HepG2 (cell line): Measurements from ENCODE around the gene RAPGEF5. TPM values are rescaled to one million over a fixed set of nuclear protein-coding genes. Genes with fewer than 3 reads are reported as not detected.

Experiments
- ATAC-seq: fragments of 200-7000 bp; cut with Tn5 transposase; 3 replicates; pipeline ENCODE4 v1.9.1; 2020; ENCODE audit warnings: mild to moderate bottlenecking, moderate library complexity
- BruUV-seq: library from RNA; stranded (reverse); fragments of 400-500 nt; replicated peaks from 2 replicates; lab custom pipeline; 2021; lab: Mats Ljungman, UMichigan
- CTCF ChIA-PET: fragments of 300-600 bp; formaldehyde crosslinking; extraction: SDS; loops from one replicate; lab custom pipeline; 2021; ENCODE audit warnings: low total read pairs, inconsistent platforms, low intra/inter-chr PET ratio; lab: Yijun Ruan, JAX
- POLR2A ChIA-PET: fragments of 350-600 bp; sonication (Branson Sonifier 250); formaldehyde crosslinking; loops from one replicate; lab custom pipeline; 2020; ENCODE audit warnings: antibody characterized with exemption, inconsistent platforms; lab: Yijun Ruan, JAX
- DNase-seq: peaks from one replicate; pipeline ENCODE4 v3.0.0-alpha.2; 2015; ENCODE audit warnings: low spot score
- FAIRE-seq: peaks from 3 replicates; lab custom pipeline; 2011; peaks lifted over from hg19 to GRCh38; lab: Jason Lieb, UNC
- H2AFZ ChIP-seq: one replicate; pipeline ENCODE4 v1.6.1; 2011; ENCODE audit warnings: low read length, inconsistent platforms
- H3K27ac ChIP-seq: fragments of 300-600 bp; 3 replicates; pipeline ENCODE4 v1.8.0; 2011; ENCODE audit warnings: mixed run types, mild to moderate bottlenecking, mixed read lengths, low read length, inconsistent platforms; ENCODE audit not compliant: insufficient read depth; ENCODE audit errors: extremely low read length
- H3K27me3 ChIP-seq, 2 experiments: fragments of 200-600 bp in 1 of 2; 2 replicates in 1 of 2; 3 replicates in 1 of 2; pipeline versions ENCODE4 v1.6.0 to v1.8.0; 2011; ENCODE audit warnings: low read length in 2 of 2, mild to moderate bottlenecking in 2 of 2, moderate library complexity in 2 of 2, inconsistent platforms in 1 of 2; ENCODE audit not compliant: insufficient read depth in 2 of 2, control insufficient read depth in 1 of 2
- H3K36me3 ChIP-seq, 2 experiments: fragments of 200-600 bp in 1 of 2; replicated peaks in 1 of 2; 2 replicates in 1 of 2; 3 replicates in 1 of 2; pipeline versions ENCODE4 v1.5.1 to v1.8.0; 2011; ENCODE audit warnings: low read length in 2 of 2, inconsistent platforms in 1 of 2; ENCODE audit not compliant: insufficient read depth in 2 of 2, control insufficient read depth in 1 of 2
- H3K4me1 ChIP-seq: 2 replicates; pipeline ENCODE4 v1.5.1; 2012; ENCODE audit warnings: low read length, inconsistent platforms; ENCODE audit not compliant: insufficient read depth
- H3K4me2 ChIP-seq: 2 replicates; pipeline ENCODE4 v1.6.0; 2011; ENCODE audit warnings: low read depth, low read length, inconsistent platforms
- H3K4me3 ChIP-seq, 3 experiments: fragments of 200-600 bp in 1 of 3; sonication (generic), shearing (Covaris generic) in 1 of 3; replicated peaks in 1 of 3; 2 replicates each; pipeline ENCODE4 v1.5.1; 2011 to 2016; ENCODE audit warnings: low read length in 3 of 3, inconsistent platforms in 2 of 3, low read depth in 2 of 3, mild to moderate bottlenecking in 2 of 3, control low read depth in 1 of 3, mixed read lengths in 1 of 3; ENCODE audit not compliant: insufficient read depth in 1 of 3
- H3K79me2 ChIP-seq: one replicate; pipeline ENCODE4 v1.6.1; 2011; ENCODE audit warnings: low read length, inconsistent platforms; ENCODE audit not compliant: insufficient read depth
- H3K9ac ChIP-seq: 2 replicates; pipeline ENCODE4 v1.6.0; 2011; ENCODE audit warnings: mild to moderate bottlenecking, low read depth, low read length, inconsistent platforms; ENCODE audit not compliant: insufficient read depth
- H3K9me3 ChIP-seq: 2 replicates; pipeline ENCODE4 v1.5.1; 2012; ENCODE audit warnings: mild to moderate bottlenecking, low read length
- H4K20me1 ChIP-seq: 2 replicates; pipeline ENCODE4 v1.6.0; 2011; ENCODE audit warnings: inconsistent platforms, mild to moderate bottlenecking, low read length, moderate library complexity; ENCODE audit not compliant: insufficient read depth
- AHDC1 ChIP-seq: sonication (generic); formaldehyde crosslinking; IDR thresholded peaks from 2 replicates; pipeline ENCODE4 v1.5.1; 2020; ENCODE audit warnings: mild to moderate bottlenecking, missing genetic modification reagents, borderline replicate concordance
- CBX5 ChIP-seq: sonication (generic); formaldehyde crosslinking; IDR thresholded peaks from 2 replicates; pipeline ENCODE4 v1.4.0; 2020; ENCODE audit warnings: missing genetic modification reagents, borderline replicate concordance
- FOXC1 ChIP-seq: sonication (generic); formaldehyde crosslinking; IDR thresholded peaks from 2 replicates; pipeline ENCODE4 v1.8.0; 2022; ENCODE audit warnings: mild to moderate bottlenecking, missing genetic modification reagents, borderline replicate concordance
- FOXP1 ChIP-seq, 2 experiments: fragments of 450-650 bp in 1 of 2; IDR thresholded peaks; 2 replicates each; pipeline ENCODE4 v1.6.1; 2017 to 2018; ENCODE audit warnings: antibody characterized with exemption in 1 of 2
- KDM1A ChIP-seq: IDR thresholded peaks from 2 replicates; pipeline ENCODE4 v1.6.1; 2016; ENCODE audit warnings: missing compliant biosample characterization
- NR0B2 ChIP-seq: sonication (generic); formaldehyde crosslinking; IDR thresholded peaks from 2 replicates; pipeline ENCODE4 v1.4.0; 2020; ENCODE audit warnings: mild to moderate bottlenecking, missing genetic modification reagents
- NR2C2 ChIP-seq: sonication (generic); formaldehyde crosslinking; IDR thresholded peaks from 2 replicates; pipeline ENCODE4 v1.4.0; 2020; ENCODE audit warnings: missing genetic modification reagents, mild to moderate bottlenecking, moderate library complexity, borderline replicate concordance
- PRPF4 ChIP-seq: fragments of 200-400 bp; formaldehyde crosslinking; IDR thresholded peaks from 2 replicates; pipeline ENCODE4 v1.6.1; 2016; ENCODE audit warnings: low read length, low read depth; ENCODE audit not compliant: poor library complexity, severe bottlenecking
- REST ChIP-seq, 2 experiments: IDR thresholded peaks; 2 replicates each; pipeline ENCODE4 v1.6.1; 2011 to 2012; ENCODE audit warnings: low read length in 2 of 2, borderline replicate concordance in 1 of 2, low read depth in 1 of 2, mild to moderate bottlenecking in 1 of 2, moderate library complexity in 1 of 2
- SIN3B ChIP-seq: fragments of 150-350 bp; IDR thresholded peaks from 2 replicates; pipeline ENCODE4 v1.6.1; 2014; ENCODE audit warnings: low read length
- ZNF230 ChIP-seq: sonication (generic); formaldehyde crosslinking; IDR thresholded peaks from 2 replicates; pipeline ENCODE4 v1.4.0; 2020; ENCODE audit warnings: mild to moderate bottlenecking, missing genetic modification reagents
- ZNF552 ChIP-seq: sonication (generic); formaldehyde crosslinking; IDR thresholded peaks from 2 replicates; pipeline ENCODE4 v1.9.0; 2022; ENCODE audit warnings: missing genetic modification reagents, mild to moderate bottlenecking, borderline replicate concordance
- ZNF672 ChIP-seq: sonication (generic); formaldehyde crosslinking; IDR thresholded peaks from 2 replicates; pipeline ENCODE4 v1.8.1; 2022; ENCODE audit warnings: missing genetic modification reagents
- in situ Hi-C: cut with HindIII; loops from 2 replicates; pipeline ENCODE4 v1.10.0; 2017; ENCODE audit warnings: low pct_unique_long_range_greater_than_20kb; ENCODE audit not compliant: extremely low pct_ligation_motif_present
- intact Hi-C: fragments of 100-400 bp; cut with micrococcal nuclease; formaldehyde crosslinking; loops from one replicate; pipeline ENCODE4 v1.10.0; 2022; ENCODE audit not compliant: unreplicated experiment
- polyA plus RNA-seq, 8 experiments: library from polyadenylated mRNA; depleted of rRNA in 3 of 8; stranded (reverse) in 7 of 8; unstranded in 1 of 8; fragments of >200 nt; fragmentation: Illumina TruSeq in 4 of 8; extraction: Trizol in 4 of 8; gene quantifications; 2 replicates each; pipeline versions ENCODE4 v1.2.1 to v1.2.3, GENCODE V29; 2011 to 2016; ENCODE audit warnings: low read depth in 4 of 8, missing spikeins in 1 of 8, mixed read lengths in 1 of 8; ENCODE audit not compliant: insufficient read depth in 1 of 8
- total RNA-seq, 5 experiments: library from RNA; depleted of rRNA; stranded (reverse); fragments of >200 nt; fragmentation: Illumina TruSeq; extraction: Trizol; gene quantifications; 2 replicates each; pipeline ENCODE4 v1.2.3, GENCODE V29; 2016; ENCODE audit warnings: low read depth in 1 of 5

The RAPGEF5 gene
- total and polyA plus RNA-seq, 2 of the 13 experiments (the other 11 are each of a cell fraction or from before 2014, with no cell fraction given): 17.1 to 23.4 TPM

GRCh38 chr7:22205631-22206030, 151.3 kb downstream of the RAPGEF5 start:
- Histone ChIP-seq H3K4me1 (no peaks in the 10 kb centered on the region), H3K4me2 (no peak overlapping the region), H3K27ac (no peak overlapping the region), H3K9me3 (no peaks in the 10 kb centered on the region), H3K9ac (no peak overlapping the region), H2AFZ (no peak overlapping the region), H3K4me3 (no peak overlapping the region), H3K79me2 (no peaks in the 10 kb centered on the region), H4K20me1 (peaks cover 5% of the 10 kb centered on the region; the same call in 1 of the 2 replicates), H3K27me3 (no peaks in the 10 kb centered on the region), H3K36me3 (peaks cover 12 to 58% of the 10 kb centered on the region in 2 experiments)
- in situ Hi-C loops (no loop called here), intact Hi-C loops (no loop called here)
- no peak for ATAC-seq
- DNase-seq: no peak
- no peak for FAIRE-seq
- POLR2A ChIA-PET: no interaction called here
- BruUV-seq: no TSS peak
- CTCF ChIA-PET: no interaction called here
- TF ChIP-seq NR2C2: no peak
- no peak for TF ChIP-seq AHDC1
- TF ChIP-seq PRPF4: no peak
- no peak for TF ChIP-seq FOXP1 (IDR thresholded peaks at IDR 0.05)
- no peak for TF ChIP-seq FOXP1 (CRISPR knock-in tag; IDR thresholded peaks at IDR 0.05)
- no peak for TF ChIP-seq ZNF552
- no peak for TF ChIP-seq KDM1A
- no peak for TF ChIP-seq REST (IDR thresholded peaks at IDR 0.05; ENCODE audit: borderline replicate concordance in 1 of 2, low read depth in 1 of 2, low read length in 2 of 2)
- no peak for TF ChIP-seq CBX5 (CRISPR knock-in tag)
- TF ChIP-seq ZNF230 (CRISPR knock-in tag): no peak
- no peak for TF ChIP-seq NR0B2 (CRISPR knock-in tag)
- no peak for TF ChIP-seq ZNF672
- no peak for TF ChIP-seq SIN3B
- TF ChIP-seq FOXC1 (CRISPR knock-in tag): no peak
